T-helper 1 cell treated with Interleukin-12 subunit alpha and Interleukin-12 subunit beta and Interleukin-4 antibody, amounts not matched to agents 30 μg/mL and 1 μg/mL, for 36 hours (primary cell): ENCODE data around the gene SMIM36.
"Not testable (repeated sequence)": the region's sequence is repeated elsewhere in the genome, so short reads cannot be mapped to it uniquely, and the experiment has no call there.

Source experiments
- H3K27ac Mint-ChIP-seq: one replicate; pipeline ENCODE4 v1.8.0; 2021; ENCODE audit warnings: mild to moderate bottlenecking, mixed read lengths
- H3K27me3 Mint-ChIP-seq: one replicate; pipeline ENCODE4 v1.8.0; 2021; ENCODE audit warnings: low read depth, mixed read lengths
- H3K36me3 Mint-ChIP-seq: one replicate; pipeline ENCODE4 v1.8.0; 2021; ENCODE audit warnings: low read depth, mixed read lengths
- H3K4me1 Mint-ChIP-seq: one replicate; pipeline ENCODE4 v1.8.0; 2021; ENCODE audit warnings: low read depth, mixed read lengths
- H3K4me3 Mint-ChIP-seq: one replicate; pipeline ENCODE4 v1.8.0; 2021; ENCODE audit warnings: mild to moderate bottlenecking, moderate library complexity, mixed read lengths
- H3K9me3 Mint-ChIP-seq: one replicate; pipeline ENCODE4 v1.8.0; 2021; ENCODE audit warnings: mixed read lengths

Gene SMIM36

GRCh38 chr17:55423535-55423934, 87.7 kb downstream of the SMIM36 start:
- H3K4me1 Mint-ChIP-seq: peaks cover 28% of the 10 kb centered on the region
- H3K9me3 Mint-ChIP-seq: no peaks in the 10 kb centered on the region
- H3K27ac Mint-ChIP-seq: no peak overlapping the region
- peaks cover 16% of the 10 kb centered on the region for H3K36me3 Mint-ChIP-seq
- no peak overlapping the region for H3K4me3 Mint-ChIP-seq
- peaks cover 30% of the 10 kb centered on the region for H3K27me3 Mint-ChIP-seq

- not testable (repeated sequence) for H3K9me3 Mint-ChIP-seq, H3K4me3 Mint-ChIP-seq, H3K27ac Mint-ChIP-seq
- H3K36me3 Mint-ChIP-seq: peaks cover 23% of the 10 kb centered on the region
- peaks cover 25% of the 10 kb centered on the region for H3K27me3 Mint-ChIP-seq
- peaks cover 34% of the 10 kb centered on the region for H3K4me1 Mint-ChIP-seq
Observed at GRCh38 chr17:55422828-55423164, 88.5 kb downstream of the SMIM36 start.

- H3K4me1 Mint-ChIP-seq: peaks cover 46% of the 10 kb centered on the region
- H3K9me3 Mint-ChIP-seq: no peaks in the 10 kb centered on the region
- peaks cover 25% of the 10 kb centered on the region for H3K27me3 Mint-ChIP-seq
- H3K4me3 Mint-ChIP-seq: peak within 1 kb of the TSS; percentile 93
- peak within 1 kb of the TSS; percentile 99 for H3K27ac Mint-ChIP-seq
- peaks cover 31% of the 10 kb centered on the region for H3K36me3 Mint-ChIP-seq
Observed at GRCh38 chr17:55421179-55421934, 89.9 kb downstream of the SMIM36 start, which contains the start of gene MMD. MMD (minus strand) TSS chr17:55421835; CDS start chr17:55421695, 140 bp downstream.

- Mint-ChIP-seq H3K27ac (peak overlapping the region; percentile 99), H3K9me3 (no peaks in the 10 kb centered on the region), H3K36me3 (peaks cover 31% of the 10 kb centered on the region), H3K27me3 (peaks cover 23% of the 10 kb centered on the region), H3K4me1 (peaks cover 48% of the 10 kb centered on the region), H3K4me3 (peak overlapping the region; percentile 93)
Observed at GRCh38 chr17:55420776-55421178, 90.5 kb downstream of the SMIM36 start.

- H3K9me3 Mint-ChIP-seq: no peaks in the 10 kb centered on the region
- peak overlapping the region; percentile 93 for H3K4me3 Mint-ChIP-seq
- H3K36me3 Mint-ChIP-seq: peaks cover 31% of the 10 kb centered on the region
- H3K4me1 Mint-ChIP-seq: peaks cover 48% of the 10 kb centered on the region
- peak overlapping the region; percentile 99 for H3K27ac Mint-ChIP-seq
- peaks cover 19% of the 10 kb centered on the region for H3K27me3 Mint-ChIP-seq
Observed at GRCh38 chr17:55420067-55420775, 91.0 kb downstream of the SMIM36 start.

GRCh38 chr17:55418369-55419268, 92.6 kb downstream of the SMIM36 start:
- Mint-ChIP-seq H3K9me3 (no peaks in the 10 kb centered on the region), H3K27ac (peak overlapping the region; percentile 99), H3K36me3 (peaks cover 40% of the 10 kb centered on the region), H3K27me3 (peaks cover 5% of the 10 kb centered on the region), H3K4me1 (peaks cover 61% of the 10 kb centered on the region), H3K4me3 (peak overlapping the region; percentile 93)

GRCh38 chr17:55417411-55418268, 93.6 kb downstream of the SMIM36 start:
- Mint-ChIP-seq H3K9me3 (no peaks in the 10 kb centered on the region), H3K27ac (peak overlapping the region; percentile 21), H3K36me3 (peaks cover 44% of the 10 kb centered on the region), H3K27me3 (no peaks in the 10 kb centered on the region), H3K4me3 (peak overlapping the region; percentile 6), H3K4me1 (peaks cover 57% of the 10 kb centered on the region)

GRCh38 chr17:55416470-55417052, 94.7 kb downstream of the SMIM36 start:
- H3K27ac Mint-ChIP-seq: no peak overlapping the region
- H3K4me1 Mint-ChIP-seq: peaks cover 54% of the 10 kb centered on the region
- H3K9me3 Mint-ChIP-seq: no peaks in the 10 kb centered on the region
- no peaks in the 10 kb centered on the region for H3K27me3 Mint-ChIP-seq
- H3K36me3 Mint-ChIP-seq: peaks cover 44% of the 10 kb centered on the region
- H3K4me3 Mint-ChIP-seq: peak overlapping the region; percentile 13

GRCh38 chr17:55416000-55416399, 95.3 kb downstream of the SMIM36 start:
- peaks cover 49% of the 10 kb centered on the region for H3K36me3 Mint-ChIP-seq
- H3K27ac Mint-ChIP-seq: no peak overlapping the region
- H3K27me3 Mint-ChIP-seq: no peaks in the 10 kb centered on the region
- H3K4me1 Mint-ChIP-seq: peaks cover 54% of the 10 kb centered on the region
- no peaks in the 10 kb centered on the region for H3K9me3 Mint-ChIP-seq
- H3K4me3 Mint-ChIP-seq: no peak overlapping the region

GRCh38 chr17:55414983-55415382, 96.3 kb downstream of the SMIM36 start:
- Mint-ChIP-seq H3K27ac (no peak overlapping the region), H3K4me1 (peaks cover 47% of the 10 kb centered on the region), H3K27me3 (no peaks in the 10 kb centered on the region), H3K9me3 (no peaks in the 10 kb centered on the region), H3K4me3 (no peak overlapping the region), H3K36me3 (peaks cover 51% of the 10 kb centered on the region)

- no peaks in the 10 kb centered on the region for H3K9me3 Mint-ChIP-seq
- peaks cover 49% of the 10 kb centered on the region for H3K36me3 Mint-ChIP-seq
- no peak overlapping the region for H3K27ac Mint-ChIP-seq
- H3K4me1 Mint-ChIP-seq: peaks cover 37% of the 10 kb centered on the region
- H3K4me3 Mint-ChIP-seq: no peak overlapping the region
- no peaks in the 10 kb centered on the region for H3K27me3 Mint-ChIP-seq
Observed at GRCh38 chr17:55413825-55414489, 97.3 kb downstream of the SMIM36 start.

GRCh38 chr17:55411463-55411855, 99.8 kb downstream of the SMIM36 start:
- no peaks in the 10 kb centered on the region for H3K9me3 Mint-ChIP-seq
- peaks cover 41% of the 10 kb centered on the region for H3K36me3 Mint-ChIP-seq
- H3K27ac Mint-ChIP-seq: no peak overlapping the region
- no peaks in the 10 kb centered on the region for H3K27me3 Mint-ChIP-seq
- H3K4me3 Mint-ChIP-seq: no peak overlapping the region
- H3K4me1 Mint-ChIP-seq: peaks cover 21% of the 10 kb centered on the region
